Activated CD4-positive, alpha-beta T cell treated with anti-CD3 and anti-CD28 coated beads, Interleukin-2, amount 10 ng/mL, durations not matched to agents 7 days and 5 days (primary cell): ENCODE data around the gene MRPS6. TPM values are rescaled to one million over a fixed set of nuclear protein-coding genes. Genes with fewer than 3 reads are reported as not detected.

Source experiments
- CTCF ChIA-PET: fragments of 350-600 bp; sonication (Branson Sonifier 250); formaldehyde crosslinking; loops from one replicate; lab custom pipeline; 2021; ENCODE audit warnings: antibody characterized with exemption; lab: Charles Lee
- POLR2A ChIA-PET: fragments of 350-600 bp; sonication (Branson Sonifier 250); formaldehyde crosslinking; loops from one replicate; lab custom pipeline; 2021; ENCODE audit warnings: antibody characterized with exemption; lab: Charles Lee
- DNase-seq: peaks from one replicate; pipeline ENCODE4 v3.0.0-alpha.2; 2020
- H3K27ac Mint-ChIP-seq: one replicate; pipeline ENCODE4 v1.8.0; 2021; ENCODE audit warnings: mild to moderate bottlenecking, moderate library complexity, mixed read lengths
- H3K27me3 Mint-ChIP-seq: one replicate; pipeline ENCODE4 v1.8.0; 2021; ENCODE audit warnings: mixed read lengths
- H3K36me3 Mint-ChIP-seq: one replicate; pipeline ENCODE4 v1.8.0; 2021; ENCODE audit warnings: low read depth, mixed read lengths
- H3K4me1 Mint-ChIP-seq: one replicate; pipeline ENCODE4 v1.8.0; 2021; ENCODE audit warnings: mixed read lengths
- H3K4me3 Mint-ChIP-seq: one replicate; pipeline ENCODE4 v1.8.0; 2021; ENCODE audit warnings: mild to moderate bottlenecking, moderate library complexity, mixed read lengths
- H3K9me3 Mint-ChIP-seq: one replicate; pipeline ENCODE4 v1.8.0; 2021; ENCODE audit warnings: mixed read lengths
- total RNA-seq, 2 experiments: library from RNA; stranded (reverse); gene quantifications; one replicate each; pipeline ENCODE4 v1.2.3, GENCODE V29; 2021

MRPS6 gene
- total RNA-seq, 2 experiments from 2014 or later = 77.8 to 88.2 TPM

DNA sequence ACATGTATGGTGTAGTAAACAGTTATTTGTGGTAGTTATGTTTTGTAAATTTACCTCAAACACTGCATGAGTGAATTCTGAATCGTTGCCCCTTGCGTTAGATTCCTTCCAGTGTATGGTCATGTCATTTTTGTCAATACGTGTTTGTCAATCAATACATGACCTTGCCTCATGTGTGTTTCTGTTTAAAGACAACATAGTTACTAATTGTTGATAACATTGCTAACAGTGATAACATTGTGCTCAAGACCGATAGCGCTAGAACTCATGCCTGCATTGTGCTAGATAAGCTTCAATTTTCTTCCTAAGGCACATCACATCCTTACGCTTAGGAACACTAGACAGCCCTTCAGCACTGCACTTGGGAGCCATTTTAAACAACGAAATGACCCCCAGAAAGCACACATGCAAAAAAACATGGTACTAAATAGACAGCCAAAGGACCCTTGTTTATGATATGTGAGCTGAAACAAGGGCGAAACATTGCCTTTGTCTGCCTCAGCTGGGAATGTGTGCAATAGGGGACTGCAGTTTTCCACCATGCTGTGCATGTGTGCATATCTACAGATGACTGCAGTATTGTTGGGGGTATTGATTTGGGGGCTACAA is 37.3 kb downstream of the MRPS6 start:
- CTCF ChIA-PET = interaction anchor here (0.6 to 1.3 kb wide), 4 partner anchors 8 to 186 kb away, joined by 3 read pairs; no protein-coding TSS in a partner anchor
- Mint-ChIP-seq H3K27ac (no peak overlapping the region), H3K4me1 (peaks cover 47% of the 10 kb centered on the region), H3K36me3 (peaks cover 63% of the 10 kb centered on the region), H3K4me3 (no peak overlapping the region), H3K27me3 (no peaks in the 10 kb centered on the region), H3K9me3 (peaks cover 4% of the 10 kb centered on the region)
- POLR2A ChIA-PET = no interaction called here
- no peak for DNase-seq

DNA sequence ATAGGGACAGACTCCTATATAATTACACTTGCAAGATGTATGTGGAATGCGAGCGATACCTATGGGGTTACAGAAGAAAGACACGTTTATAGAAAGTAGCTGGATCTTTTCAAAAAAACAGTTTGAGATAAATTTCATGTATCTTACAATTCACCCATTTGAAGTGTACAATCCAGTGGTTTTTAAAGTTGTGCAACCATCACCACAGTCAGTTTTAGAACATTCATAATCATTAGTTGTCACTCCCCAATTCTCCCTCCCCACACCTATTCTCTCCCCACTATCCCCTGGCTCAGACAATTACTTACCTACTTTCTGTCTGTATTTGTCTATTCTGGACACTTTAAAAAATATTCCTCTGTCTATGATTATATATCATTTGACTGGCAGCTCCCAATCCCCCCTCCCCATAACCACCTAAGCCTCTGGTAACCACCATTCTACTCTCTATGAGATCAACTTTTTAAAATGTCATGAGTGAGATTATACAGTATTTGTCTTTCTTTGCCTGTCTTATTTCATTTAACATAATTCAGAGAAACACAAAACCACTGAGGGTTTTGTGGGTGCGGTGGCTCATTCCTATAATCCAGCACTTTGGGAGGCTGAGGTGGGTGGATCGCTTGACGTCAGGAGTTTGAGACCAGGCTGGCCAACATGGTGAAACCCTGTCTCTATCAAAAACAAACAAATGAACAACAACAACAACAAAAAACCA is 39.1 kb downstream of the MRPS6 start:
- Mint-ChIP-seq H3K36me3 (peaks cover 60% of the 10 kb centered on the region), H3K9me3 (peaks cover 4% of the 10 kb centered on the region), H3K27ac (no peak overlapping the region), H3K4me1 (peaks cover 43% of the 10 kb centered on the region), H3K4me3 (no peak overlapping the region), H3K27me3 (no peaks in the 10 kb centered on the region)
- no peak for DNase-seq
- CTCF ChIA-PET = interaction anchor here (1.0 kb wide), 1 partner anchor 10 kb away, joined by 3 read pairs; no protein-coding TSS in a partner anchor
- POLR2A ChIA-PET = no interaction called here

DNA sequence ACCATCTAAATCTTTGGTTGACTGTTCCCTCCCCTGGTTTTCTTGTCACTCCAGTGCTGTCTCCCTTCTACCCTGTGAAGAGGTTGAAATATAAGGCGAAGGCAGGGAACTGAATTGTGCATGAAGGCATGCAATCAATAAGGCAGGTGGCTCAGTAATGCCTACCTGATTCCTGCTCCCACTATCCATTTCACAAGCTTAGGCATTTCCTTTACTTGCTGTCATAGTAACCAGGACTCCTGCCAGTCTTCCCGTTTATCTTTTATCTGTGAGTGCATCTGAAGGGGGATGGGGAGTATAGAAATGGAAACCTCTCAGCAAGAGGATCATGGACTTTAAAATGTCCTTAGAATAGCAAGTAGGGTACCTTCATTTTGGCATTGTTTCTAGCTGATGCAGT is 40.5 kb downstream of the MRPS6 start:
- CTCF ChIA-PET = interaction anchor here (0.8 to 1.4 kb wide), 3 partner anchors 17 to 44 kb away, joined by 3 read pairs; no protein-coding TSS in a partner anchor
- peaks cover 33% of the 10 kb centered on the region for H3K4me1 Mint-ChIP-seq
- no peak overlapping the region for H3K27ac Mint-ChIP-seq
- H3K9me3 Mint-ChIP-seq = peaks cover 4% of the 10 kb centered on the region
- POLR2A ChIA-PET = no interaction called here
- H3K36me3 Mint-ChIP-seq = peaks cover 57% of the 10 kb centered on the region
- DNase-seq = no peak
- no peak overlapping the region for H3K4me3 Mint-ChIP-seq
- H3K27me3 Mint-ChIP-seq = no peaks in the 10 kb centered on the region

- Mint-ChIP-seq H3K27me3 (no peaks in the 10 kb centered on the region), H3K4me1 (peaks cover 34% of the 10 kb centered on the region), H3K4me3 (no peak overlapping the region), H3K9me3 (peaks cover 4% of the 10 kb centered on the region), H3K27ac (no peak overlapping the region), H3K36me3 (peaks cover 52% of the 10 kb centered on the region)
- DNase-seq = no peak
- ChIA-PET CTCF (interaction anchor here (1.4 kb wide), 1 partner anchor 43 kb away, joined by 3 read pairs; no protein-coding TSS in a partner anchor), POLR2A (no interaction called here)
These were observed 41.8 kb downstream of the MRPS6 start for GRCh38 chr21:34115160-34115559.

- H3K36me3 Mint-ChIP-seq = peaks cover 52% of the 10 kb centered on the region
- H3K4me3 Mint-ChIP-seq = no peak overlapping the region
- CTCF ChIA-PET = interaction anchor here (1.0 to 1.5 kb wide), 2 partner anchors 13 to 26 kb away, joined by 3 read pairs; no protein-coding TSS in a partner anchor
- H3K27me3 Mint-ChIP-seq = no peaks in the 10 kb centered on the region
- peaks cover 4% of the 10 kb centered on the region for H3K9me3 Mint-ChIP-seq
- no peak for DNase-seq
- POLR2A ChIA-PET = no interaction called here
- H3K4me1 Mint-ChIP-seq = peaks cover 25% of the 10 kb centered on the region
- H3K27ac Mint-ChIP-seq = no peak overlapping the region
These were observed 43.2 kb downstream of the MRPS6 start for GRCh38 chr21:34116569-34116968.

DNA sequence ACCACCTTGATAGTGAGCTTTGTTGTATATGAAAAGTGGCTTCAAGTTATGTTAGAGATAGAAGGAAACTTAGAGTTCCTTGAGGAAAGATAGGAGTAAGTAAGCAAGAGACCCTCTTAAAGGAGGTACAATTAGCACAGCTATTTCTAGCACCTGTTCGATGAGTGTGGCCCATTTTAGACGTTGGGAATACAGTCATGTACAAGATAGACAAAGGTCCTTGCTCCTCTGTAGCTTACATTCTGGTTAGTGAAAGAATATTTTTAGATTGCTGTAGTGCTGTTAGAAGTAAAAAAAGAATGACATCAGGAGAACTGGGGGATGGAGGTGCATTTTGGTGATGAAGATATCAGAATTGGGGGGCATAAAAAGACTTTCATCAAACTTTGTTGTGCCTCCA is 47.5 kb downstream of the MRPS6 start:
- ChIA-PET CTCF (interaction anchor here (1.1 to 1.3 kb wide), 4 partner anchors 9 to 183 kb away, joined by 3 read pairs; no protein-coding TSS in a partner anchor), POLR2A (no interaction called here)
- H3K4me3 Mint-ChIP-seq = no peak overlapping the region
- peaks cover 17% of the 10 kb centered on the region for H3K9me3 Mint-ChIP-seq
- no peaks in the 10 kb centered on the region for H3K27me3 Mint-ChIP-seq
- peaks cover 20% of the 10 kb centered on the region for H3K4me1 Mint-ChIP-seq
- no peak overlapping the region for H3K27ac Mint-ChIP-seq
- no peak for DNase-seq
- H3K36me3 Mint-ChIP-seq = peaks cover 53% of the 10 kb centered on the region

DNA sequence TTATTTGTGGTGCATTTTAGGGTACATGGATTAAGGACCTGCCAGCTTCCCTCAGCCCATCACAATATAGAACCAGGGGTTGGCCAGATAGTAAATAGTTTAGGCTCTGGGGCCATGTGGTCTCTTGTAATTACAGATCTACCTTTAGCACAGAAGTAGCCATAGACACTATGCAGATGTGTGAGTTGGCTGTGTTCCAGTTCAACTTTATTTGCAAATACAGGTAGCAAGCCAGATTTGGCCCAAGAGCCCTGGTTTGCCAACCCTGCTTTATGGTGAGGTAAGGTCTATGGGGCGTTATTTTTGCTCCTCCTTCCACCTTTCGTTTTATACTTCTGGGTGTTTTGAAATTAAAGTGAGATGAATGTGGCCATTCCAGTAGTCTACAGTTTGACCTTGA is 48.7 kb downstream of the MRPS6 start:
- Mint-ChIP-seq H3K4me3 (no peak overlapping the region), H3K36me3 (peaks cover 51% of the 10 kb centered on the region), H3K4me1 (peaks cover 28% of the 10 kb centered on the region), H3K27me3 (no peaks in the 10 kb centered on the region), H3K9me3 (peaks cover 17% of the 10 kb centered on the region), H3K27ac (no peak overlapping the region)
- ChIA-PET POLR2A (no interaction called here), CTCF (interaction anchor here (0.6 kb wide), 1 partner anchor 104 kb away, joined by 3 read pairs; no protein-coding TSS in a partner anchor)
- DNase-seq = no peak

DNA sequence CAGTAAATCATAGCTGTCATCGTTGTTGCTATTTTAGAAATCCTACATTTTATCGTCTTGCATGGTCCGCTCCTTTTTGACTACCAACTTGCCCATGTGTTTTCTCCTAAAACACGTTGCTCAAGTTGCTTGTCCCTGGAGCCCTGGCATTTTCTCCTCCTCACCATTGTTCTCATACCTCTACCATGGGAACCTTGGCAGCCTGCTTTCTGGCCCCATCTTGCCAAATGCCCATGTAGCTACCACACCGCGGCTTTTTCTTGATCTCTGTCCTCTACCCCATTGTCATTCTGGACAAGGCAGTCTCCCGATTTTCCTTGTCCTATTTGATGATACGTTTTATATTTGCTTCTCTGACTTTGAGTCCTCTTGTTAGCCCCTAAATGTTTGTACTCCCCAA is 50.2 kb downstream of the MRPS6 start:
- peaks cover 41% of the 10 kb centered on the region for H3K4me1 Mint-ChIP-seq
- no peak overlapping the region for H3K4me3 Mint-ChIP-seq
- H3K27me3 Mint-ChIP-seq = no peaks in the 10 kb centered on the region
- DNase-seq = no peak
- peaks cover 17% of the 10 kb centered on the region for H3K9me3 Mint-ChIP-seq
- H3K27ac Mint-ChIP-seq = no peak overlapping the region
- POLR2A ChIA-PET = no interaction called here
- CTCF ChIA-PET = interaction anchor here (1.9 kb wide), 1 partner anchor 200 kb away, joined by 5 read pairs; no protein-coding TSS in a partner anchor
- H3K36me3 Mint-ChIP-seq = peaks cover 56% of the 10 kb centered on the region

- H3K4me3 Mint-ChIP-seq = no peak overlapping the region
- peaks cover 62% of the 10 kb centered on the region for H3K36me3 Mint-ChIP-seq
- ChIA-PET CTCF (no interaction called here), POLR2A (interaction anchor here (0.6 kb wide), 1 partner anchor 73 kb away, joined by 4 read pairs; no protein-coding TSS in a partner anchor)
- H3K4me1 Mint-ChIP-seq = peaks cover 64% of the 10 kb centered on the region
- peaks cover 17% of the 10 kb centered on the region for H3K9me3 Mint-ChIP-seq
- H3K27ac Mint-ChIP-seq = no peak overlapping the region
- peak; percentile 62 for DNase-seq
- no peaks in the 10 kb centered on the region for H3K27me3 Mint-ChIP-seq
These were observed 52.9 kb downstream of the MRPS6 start for GRCh38 chr21:34126269-34126668.

GRCh38 chr21:34126691-34127090 is 53.3 kb downstream of the MRPS6 start:
- CTCF ChIA-PET = no interaction called here
- POLR2A ChIA-PET = interaction anchor here (0.6 kb wide), 1 partner anchor 73 kb away, joined by 4 read pairs; no protein-coding TSS in a partner anchor
- peaks cover 17% of the 10 kb centered on the region for H3K9me3 Mint-ChIP-seq
- no peak for DNase-seq
- peaks cover 62% of the 10 kb centered on the region for H3K36me3 Mint-ChIP-seq
- no peak overlapping the region for H3K4me3 Mint-ChIP-seq
- peaks cover 68% of the 10 kb centered on the region for H3K4me1 Mint-ChIP-seq
- no peak overlapping the region for H3K27ac Mint-ChIP-seq
- no peaks in the 10 kb centered on the region for H3K27me3 Mint-ChIP-seq

DNA sequence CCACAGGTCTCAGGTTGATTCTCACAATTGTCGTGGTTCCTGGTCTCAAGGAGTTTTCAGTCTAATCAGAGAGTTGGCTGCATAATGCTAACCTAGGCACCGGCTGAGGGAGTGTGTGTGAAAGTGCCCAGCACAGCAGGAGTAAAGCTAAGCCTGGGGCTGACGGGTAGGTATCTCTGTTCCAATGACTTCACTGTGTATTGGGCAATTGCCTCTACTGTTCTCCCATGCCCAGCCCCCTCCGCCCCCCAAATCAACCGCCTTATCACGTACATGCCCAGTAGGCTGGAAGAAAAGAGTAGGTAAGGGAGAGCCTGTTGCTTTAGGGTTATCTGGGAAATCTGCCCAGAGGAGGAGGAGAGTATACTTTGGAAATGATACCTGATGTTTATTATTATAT is 54.7 kb downstream of the MRPS6 start:
- peaks cover 76% of the 10 kb centered on the region for H3K36me3 Mint-ChIP-seq

GRCh38 chr21:34128674-34129038 is 55.3 kb downstream of the MRPS6 start:
- CTCF ChIA-PET = interaction anchor here (1.1 to 3.5 kb wide), 15 partner anchors 9 to 219 kb away, joined by 3 to 16 read pairs (median 4); no protein-coding TSS in a partner anchor

More for the DNA sequence above, 54.7 kb downstream of the MRPS6 start:
- POLR2A ChIA-PET = no interaction called here
- DNase-seq = no peak
- CTCF ChIA-PET = interaction anchor here (1.1 to 3.5 kb wide), 6 partner anchors 17 to 220 kb away, joined by 4 to 12 read pairs (median 8); no protein-coding TSS in a partner anchor
- Mint-ChIP-seq H3K4me1 (peaks cover 82% of the 10 kb centered on the region), H3K9me3 (peaks cover 17% of the 10 kb centered on the region), H3K4me3 (no peak overlapping the region), H3K27ac (peak overlapping the region; percentile 31), H3K27me3 (no peaks in the 10 kb centered on the region)

More at GRCh38 chr21:34128674-34129038, 55.3 kb downstream of the MRPS6 start:
- Mint-ChIP-seq H3K4me1 (peaks cover 84% of the 10 kb centered on the region), H3K4me3 (no peak overlapping the region), H3K36me3 (peaks cover 76% of the 10 kb centered on the region), H3K27ac (peak overlapping the region; percentile 89), H3K27me3 (no peaks in the 10 kb centered on the region), H3K9me3 (peaks cover 13% of the 10 kb centered on the region)
- POLR2A ChIA-PET = no interaction called here
- no peak for DNase-seq
